Endodermal cell (in vitro differentiated cells): Measurements from ENCODE around the gene ZBTB7C. TPM values are rescaled to one million over a fixed set of nuclear protein-coding genes. Genes with fewer than 3 reads are reported as not detected.

Experiments used
- DNase-seq: peaks from one replicate; pipeline ENCODE4 v3.0.0-alpha.2; 2017
- H3K27ac ChIP-seq: 2 replicates; pipeline ENCODE4 v1.5.1; 2013; ENCODE audit warnings: mild to moderate bottlenecking, low read depth, low read length, moderate library complexity
- H3K27me3 ChIP-seq: 2 replicates; pipeline ENCODE4 v1.6.1; 2013; ENCODE audit warnings: mild to moderate bottlenecking, low read length, moderate library complexity; ENCODE audit not compliant: insufficient read depth, control insufficient read depth, poor library complexity, severe bottlenecking
- H3K36me3 ChIP-seq: 2 replicates; pipeline ENCODE4 v1.7.0; 2013; ENCODE audit warnings: mild to moderate bottlenecking, low read length, moderate library complexity; ENCODE audit not compliant: control insufficient read depth, insufficient read depth
- H3K4me1 ChIP-seq: one replicate; pipeline ENCODE4 v1.7.0; 2013; ENCODE audit warnings: low read length; ENCODE audit not compliant: control insufficient read depth, insufficient read depth
- H3K4me3 ChIP-seq: 2 replicates; pipeline ENCODE4 v1.5.1; 2013; ENCODE audit warnings: mild to moderate bottlenecking, low read length, moderate library complexity
- H3K9ac ChIP-seq: 2 replicates; pipeline ENCODE4 v1.6.1; 2013; ENCODE audit warnings: mild to moderate bottlenecking, low read length, moderate library complexity; ENCODE audit not compliant: poor library complexity, severe bottlenecking; ENCODE audit errors: extremely low read depth
- H3K9me3 ChIP-seq: 2 replicates; pipeline ENCODE4 v1.6.1; 2013; ENCODE audit warnings: mild to moderate bottlenecking, low read length, moderate library complexity; ENCODE audit not compliant: control insufficient read depth
- H3K27ac Mint-ChIP-seq: 2 replicates; pipeline ENCODE4 v1.8.0; 2020; ENCODE audit warnings: mixed read lengths
- H3K27me3 Mint-ChIP-seq: 2 replicates; pipeline ENCODE4 v1.8.0; 2021; ENCODE audit warnings: mild to moderate bottlenecking, mixed read lengths; ENCODE audit not compliant: insufficient read depth
- H3K36me3 Mint-ChIP-seq: 2 replicates; pipeline ENCODE4 v1.8.0; 2020; ENCODE audit warnings: low read depth, mixed read lengths
- H3K4me1 Mint-ChIP-seq: 2 replicates; pipeline ENCODE4 v1.8.0; 2020; ENCODE audit warnings: mixed read lengths
- H3K4me3 Mint-ChIP-seq: 2 replicates; pipeline ENCODE4 v1.8.0; 2020; ENCODE audit warnings: mild to moderate bottlenecking, moderate library complexity, mixed read lengths
- H3K9me3 Mint-ChIP-seq: 2 replicates; pipeline ENCODE4 v1.8.0; 2020; ENCODE audit warnings: mild to moderate bottlenecking, mixed read lengths
- CTCF ChIP-seq: fragments of 200-600 bp; sonication (generic); conservative IDR thresholded peaks from 2 replicates; pipeline ENCODE4 v1.5.0; 2021; ENCODE audit warnings: antibody characterized with exemption, mild to moderate bottlenecking
- WGBS, 2 experiments: methylation state at CpG; one replicate each; pipeline versions ENCODE4 v1.1.5 to v1.1.7; 2013; ENCODE audit warnings: missing lambda C conversion rate in 2 of 2, mixed read lengths in 1 of 2; ENCODE audit not compliant: insufficient coverage in 1 of 2, insufficient read length in 1 of 2; 5-methylcytosine and 5-hydroxymethylcytosine counted together
- total RNA-seq, 2 donors: library from RNA; stranded (reverse); fragmentation: NEBNext Ultra II Directional in 1 of 2; extraction: Animal tissue kit (Norgen Biotek cat#: 25700) in 1 of 2; gene quantifications; 2 replicates in 1 of 2; 3 replicates in 1 of 2; pipeline ENCODE4 v1.2.1, GENCODE V29; 2021

Gene ZBTB7C
- total RNA-seq, 2 donors from 2014 or later = 0.31 to 0.62 TPM

DNA sequence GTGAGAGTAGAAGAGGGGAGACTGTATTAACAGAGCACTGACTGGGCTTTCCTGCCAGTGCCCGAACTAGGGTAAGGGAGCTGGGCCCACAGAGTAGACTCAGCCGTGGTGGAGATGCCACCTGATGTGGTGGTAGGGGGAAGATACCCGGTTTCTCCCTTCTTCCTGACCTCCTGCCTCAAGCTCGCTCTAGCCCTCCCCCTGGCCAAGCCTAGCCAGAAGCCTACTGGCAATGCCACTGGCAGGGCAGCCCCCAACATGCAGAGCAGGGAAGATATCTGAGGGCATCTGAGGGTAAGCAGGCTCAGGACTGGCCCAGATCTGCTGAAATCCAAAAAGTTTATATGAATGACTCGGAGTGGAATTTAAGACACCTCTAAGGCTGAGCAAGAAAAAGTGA lies 316.1 kb downstream of the ZBTB7C start:
- Histone ChIP-seq H3K36me3 (no peaks in the 10 kb centered on the region), H3K27me3 (no peaks in the 10 kb centered on the region), H3K9me3 (no peaks in the 10 kb centered on the region), H3K4me1 (no peaks in the 10 kb centered on the region), H3K9ac (no peak overlapping the region), H3K4me3 (no peak overlapping the region), H3K27ac (no peak overlapping the region)
- no peak overlapping the region for H3K4me3 Mint-ChIP-seq
- DNase-seq = no peak
- whole genome bisulfite sequencing, 2 experiments = 95 to 100% methylated on average over 1 to 5 of the region's 5 CpGs
- no peaks in the 10 kb centered on the region for H3K4me1 Mint-ChIP-seq
- TF ChIP-seq CTCF = no peak
- no peaks in the 10 kb centered on the region for H3K9me3 Mint-ChIP-seq
- H3K27me3 Mint-ChIP-seq = no peaks in the 10 kb centered on the region
- no peak overlapping the region for H3K27ac Mint-ChIP-seq
- H3K36me3 Mint-ChIP-seq = no peaks in the 10 kb centered on the region

DNA sequence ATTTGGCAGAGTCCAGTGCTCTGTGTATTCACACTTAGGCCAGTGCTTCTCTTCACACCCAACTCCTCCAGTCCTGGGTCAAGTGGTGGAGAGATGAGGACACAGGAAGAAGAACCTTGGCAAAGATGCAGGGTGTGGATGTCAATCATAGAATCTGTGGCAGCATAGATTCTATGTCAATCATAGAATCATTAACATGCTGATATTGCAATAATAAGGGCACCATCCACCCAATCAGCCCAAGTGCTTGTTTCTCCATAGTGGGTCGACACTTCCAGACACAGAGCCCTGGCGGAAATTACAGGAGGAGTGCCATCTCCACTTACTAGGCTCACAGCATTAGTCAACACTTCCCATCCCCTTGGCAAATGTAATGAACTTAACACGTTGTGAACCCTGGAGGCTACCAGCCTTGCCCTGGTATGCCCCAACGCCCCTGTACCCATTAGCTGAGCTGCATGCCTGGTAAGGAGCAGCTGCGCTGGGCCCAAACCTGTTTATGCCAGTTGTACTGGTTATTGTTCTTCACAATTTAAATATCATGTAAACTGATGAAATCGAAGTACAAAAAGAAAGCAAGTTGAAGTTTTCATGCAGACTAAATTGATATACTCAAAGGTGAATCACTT lies 317.2 kb downstream of the ZBTB7C start:
- H3K27me3 Mint-ChIP-seq = no peaks in the 10 kb centered on the region
- no peaks in the 10 kb centered on the region for H3K4me1 Mint-ChIP-seq
- H3K27ac ChIP-seq = no peak overlapping the region
- no peaks in the 10 kb centered on the region for H3K36me3 Mint-ChIP-seq
- WGBS, 2 experiments = 92 to 97% methylated on average over 3 to 6 of the region's 6 CpGs
- no peaks in the 10 kb centered on the region for H3K9me3 ChIP-seq
- no peak for DNase-seq
- no peaks in the 10 kb centered on the region for H3K27me3 ChIP-seq
- H3K27ac Mint-ChIP-seq = no peak overlapping the region
- no peak overlapping the region for H3K4me3 Mint-ChIP-seq
- TF ChIP-seq CTCF = no peak
- H3K4me3 ChIP-seq = no peak overlapping the region
- H3K9ac ChIP-seq = no peak overlapping the region
- H3K9me3 Mint-ChIP-seq = no peaks in the 10 kb centered on the region
- H3K36me3 ChIP-seq = no peaks in the 10 kb centered on the region
- no peaks in the 10 kb centered on the region for H3K4me1 ChIP-seq

DNA sequence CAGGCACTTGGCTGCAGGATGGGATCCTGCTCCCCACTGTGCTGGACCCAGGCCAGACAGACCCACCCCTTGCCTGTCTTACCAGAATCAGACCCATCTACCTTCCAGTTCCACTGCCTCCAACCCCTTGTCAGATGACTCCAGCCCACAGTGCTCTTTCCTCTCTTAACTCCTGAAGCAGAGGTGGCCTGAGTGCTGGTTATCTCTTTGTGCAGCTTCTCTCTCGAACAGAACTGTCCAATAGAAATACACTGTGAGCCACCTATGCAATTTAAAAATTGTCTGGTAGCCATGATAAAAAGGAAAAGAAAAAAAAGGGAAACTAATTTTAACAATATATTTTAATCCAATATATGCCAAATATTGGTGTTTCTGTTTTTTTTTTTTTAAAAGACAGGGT lies 318.5 kb downstream of the ZBTB7C start:
- 100% methylated on average over 1 of the region's 1 CpG; no CpG with 5 or more reads in 1 of the 2 experiments for WGBS, 2 experiments
- Mint-ChIP-seq H3K9me3 (no peaks in the 10 kb centered on the region), H3K27ac (no peak overlapping the region), H3K36me3 (no peaks in the 10 kb centered on the region), H3K4me3 (no peak overlapping the region), H3K4me1 (peaks cover 4% of the 10 kb centered on the region), H3K27me3 (no peaks in the 10 kb centered on the region)
- Histone ChIP-seq H3K36me3 (no peaks in the 10 kb centered on the region), H3K4me1 (no peaks in the 10 kb centered on the region), H3K27ac (no peak overlapping the region), H3K4me3 (no peak overlapping the region), H3K9me3 (no peaks in the 10 kb centered on the region), H3K9ac (no peak overlapping the region), H3K27me3 (no peaks in the 10 kb centered on the region)
- TF ChIP-seq CTCF = no peak
- no peak for DNase-seq
